ENCODE measurements around the gene MYADML2.
A peak's percentile ranks its signal among the peaks of the same experiment; 100 is the strongest.

The MYADML2 gene

GRCh38 chr17:81977211-81977808 is 30.3 kb upstream of the MYADML2 start, which contains the start of gene ASPSCR1:
Gene ASPSCR1, plus strand, starts transcription at chr17:81977629. Its CDS starts 18 bp downstream, at chr17:81977647.
- peak; percentile 93 for DNase-seq

GRCh38 chr17:81976332-81977210 is 29.5 kb upstream of the MYADML2 start:
- peak; percentile 17 for DNase-seq

GRCh38 chr17:81973432-81973831 is 26.4 kb upstream of the MYADML2 start:
- no peak for DNase-seq

- DNase-seq = no peak
Observed at GRCh38 chr17:81968850-81969812, 22.1 kb upstream of the MYADML2 start.

GRCh38 chr17:81968396-81968745 is 21.3 kb upstream of the MYADML2 start:
- DNase-seq = no peak

GRCh38 chr17:81967533-81968395 is 20.7 kb upstream of the MYADML2 start:
- DNase-seq = peak; percentile 82

- DNase-seq = no peak
Observed at GRCh38 chr17:81967244-81967532, 20.2 kb upstream of the MYADML2 start.

- no peak for DNase-seq
Observed at GRCh38 chr17:81966343-81967243, 19.6 kb upstream of the MYADML2 start.

- DNase-seq = no peak
Observed at GRCh38 chr17:81964081-81964849, 17.2 kb upstream of the MYADML2 start.

GRCh38 chr17:81962499-81963441 is 15.7 kb upstream of the MYADML2 start:
- DNase-seq = no peak

GRCh38 chr17:81961521-81962498 is 14.8 kb upstream of the MYADML2 start:
- no peak for DNase-seq

GRCh38 chr17:81961087-81961511 is 14.1 kb upstream of the MYADML2 start, which contains the start of gene NOTUM:
Gene NOTUM, minus strand, starts transcription at chr17:81961187. Its CDS starts 278 bp downstream, at chr17:81960909.
- no peak for DNase-seq

GRCh38 chr17:81960130-81960958 is 13.3 kb upstream of the MYADML2 start:
- DNase-seq = no peak

- peak; percentile 60 for DNase-seq
Observed at GRCh38 chr17:81959362-81960129, 12.5 kb upstream of the MYADML2 start.

GRCh38 chr17:81958633-81959342 is 11.8 kb upstream of the MYADML2 start:
- DNase-seq = no peak

All from activated CD4-positive, alpha-beta T cell treated with anti-CD3 and anti-CD28 coated beads, Interleukin-2, amount 50 U/mL, for 16 hours (primary cell).